ENCODE data around the gene SLC35E4. TPM values are rescaled to one million over a fixed set of nuclear protein-coding genes. Genes with fewer than 3 reads are reported as not detected.
"Not testable (repeated sequence)": the region's sequence is repeated elsewhere in the genome, so short reads cannot be mapped to it uniquely, and the experiment has no call there.

Gene SLC35E4
- polyA plus RNA-seq, 3 donors, result 1.3 to 1.6 (median 1.4) TPM

GRCh38 chr22:30610299-30610698 is 25.3 kb upstream of the SLC35E4 start:
- no peak for DNase-seq (ENCODE audit: low read depth in 3 of 3, low spot score in 2 of 3)

DNA sequence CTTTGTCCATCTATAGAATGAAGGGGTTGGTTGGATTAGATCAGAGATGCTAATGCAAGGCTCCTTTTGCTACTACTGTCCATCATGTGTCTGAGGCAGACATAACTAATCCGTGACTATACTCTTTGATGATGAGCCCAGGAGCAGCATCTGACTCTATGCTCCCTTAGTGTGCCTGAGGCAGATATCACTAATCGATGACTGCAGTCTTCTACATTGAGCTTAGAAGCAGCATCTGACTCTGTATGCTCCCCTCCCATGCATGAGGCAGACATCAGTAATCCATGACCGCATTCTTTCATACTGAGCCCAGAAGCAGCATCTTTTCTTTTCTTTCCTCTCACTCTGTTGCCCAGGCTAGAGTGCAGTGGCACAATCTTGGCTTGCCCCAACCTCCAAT is 24.4 kb upstream of the SLC35E4 start:
- no peak for DNase-seq (ENCODE audit: low read depth in 3 of 3, low spot score in 2 of 3)

DNA sequence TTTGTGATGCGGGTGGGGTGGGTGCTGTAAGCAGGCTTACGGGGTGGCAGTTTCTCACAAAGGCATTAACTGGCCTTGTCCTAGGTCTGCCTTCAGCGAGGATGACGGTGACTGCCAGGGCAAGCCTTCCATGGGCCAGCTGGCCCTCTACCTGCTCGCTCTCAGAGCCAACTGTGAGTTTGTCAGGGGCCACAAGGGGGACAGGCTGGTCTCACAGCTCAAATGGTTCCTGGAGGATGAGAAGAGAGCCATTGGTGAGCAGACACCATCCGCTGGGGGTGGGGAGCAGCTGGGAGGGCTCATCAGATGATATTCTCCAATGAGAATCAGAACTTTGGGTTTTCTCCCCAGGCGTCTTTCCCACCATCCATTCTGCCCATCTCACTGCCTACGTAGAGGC is 22.8 kb upstream of the SLC35E4 start:
- no peak for DNase-seq (ENCODE audit: low read depth in 3 of 3, low spot score in 2 of 3)

- DNase-seq (ENCODE audit: low read depth in 3 of 3, low spot score in 2 of 3), result no peak
Observed at GRCh38 chr22:30614268-30614667, 21.3 kb upstream of the SLC35E4 start.

- no peak for DNase-seq (ENCODE audit: low read depth in 3 of 3, low spot score in 2 of 3)
Observed at GRCh38 chr22:30614879-30615278, 20.7 kb upstream of the SLC35E4 start.

- no peak for DNase-seq (ENCODE audit: low read depth in 3 of 3, low spot score in 2 of 3)
Observed at GRCh38 chr22:30615543-30615954, 20.0 kb upstream of the SLC35E4 start.

- no peak for DNase-seq (ENCODE audit: low read depth in 3 of 3, low spot score in 2 of 3)
Observed at GRCh38 chr22:30617819-30618218, 17.8 kb upstream of the SLC35E4 start.

DNA sequence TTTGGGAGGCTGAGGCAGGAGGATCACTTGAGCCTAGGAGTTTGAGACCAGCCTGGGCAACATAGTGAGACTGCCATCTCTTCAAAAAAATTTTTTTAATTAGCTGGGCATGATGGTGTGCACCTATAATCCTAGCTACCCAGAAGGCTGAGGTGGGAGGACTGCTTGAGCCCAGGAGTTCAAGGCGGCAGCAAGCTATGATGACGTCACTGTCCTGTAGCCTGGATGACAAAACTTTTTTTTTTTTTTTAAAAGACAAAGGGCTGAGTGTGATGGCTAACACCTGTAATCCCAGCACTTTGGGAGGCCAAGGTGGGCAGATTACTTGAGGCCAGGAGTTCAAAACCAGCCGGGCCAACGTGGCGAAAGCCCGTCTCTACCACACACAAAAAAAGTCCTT is 15.7 kb upstream of the SLC35E4 start:
- DNase-seq (ENCODE audit: low read depth in 3 of 3, low spot score in 2 of 3), result not testable (repeated sequence)

DNA sequence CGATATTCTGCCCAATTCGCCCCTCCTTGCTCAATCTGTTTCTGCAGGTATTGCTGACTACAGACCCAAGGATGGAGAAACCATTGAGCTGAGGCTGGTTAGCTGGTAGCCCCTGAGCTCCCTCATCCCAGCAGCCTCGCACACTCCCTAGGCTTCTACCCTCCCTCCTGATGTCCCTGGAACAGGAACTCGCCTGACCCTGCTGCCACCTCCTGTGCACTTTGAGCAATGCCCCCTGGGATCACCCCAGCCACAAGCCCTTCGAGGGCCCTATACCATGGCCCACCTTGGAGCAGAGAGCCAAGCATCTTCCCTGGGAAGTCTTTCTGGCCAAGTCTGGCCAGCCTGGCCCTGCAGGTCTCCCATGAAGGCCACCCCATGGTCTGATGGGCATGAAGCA is 9.2 kb upstream of the SLC35E4 start:
- no peak for DNase-seq (ENCODE audit: low read depth in 3 of 3, low spot score in 2 of 3)

- no peak for DNase-seq (ENCODE audit: low read depth in 3 of 3, low spot score in 2 of 3)
Observed at GRCh38 chr22:30627471-30627870, 8.1 kb upstream of the SLC35E4 start.

- DNase-seq (ENCODE audit: low read depth in 3 of 3, low spot score in 2 of 3), result no peak
Observed at GRCh38 chr22:30628491-30628890, 7.1 kb upstream of the SLC35E4 start.

- not testable (repeated sequence) for DNase-seq (ENCODE audit: low read depth in 3 of 3, low spot score in 2 of 3)
Observed at GRCh38 chr22:30631469-30631868, 4.1 kb upstream of the SLC35E4 start.

- peak; percentile 54 to 65 (median 64) for DNase-seq (ENCODE audit: low read depth in 3 of 3, low spot score in 2 of 3)
Observed at GRCh38 chr22:30634471-30635233, 929 bp upstream of the SLC35E4 start.

DNA sequence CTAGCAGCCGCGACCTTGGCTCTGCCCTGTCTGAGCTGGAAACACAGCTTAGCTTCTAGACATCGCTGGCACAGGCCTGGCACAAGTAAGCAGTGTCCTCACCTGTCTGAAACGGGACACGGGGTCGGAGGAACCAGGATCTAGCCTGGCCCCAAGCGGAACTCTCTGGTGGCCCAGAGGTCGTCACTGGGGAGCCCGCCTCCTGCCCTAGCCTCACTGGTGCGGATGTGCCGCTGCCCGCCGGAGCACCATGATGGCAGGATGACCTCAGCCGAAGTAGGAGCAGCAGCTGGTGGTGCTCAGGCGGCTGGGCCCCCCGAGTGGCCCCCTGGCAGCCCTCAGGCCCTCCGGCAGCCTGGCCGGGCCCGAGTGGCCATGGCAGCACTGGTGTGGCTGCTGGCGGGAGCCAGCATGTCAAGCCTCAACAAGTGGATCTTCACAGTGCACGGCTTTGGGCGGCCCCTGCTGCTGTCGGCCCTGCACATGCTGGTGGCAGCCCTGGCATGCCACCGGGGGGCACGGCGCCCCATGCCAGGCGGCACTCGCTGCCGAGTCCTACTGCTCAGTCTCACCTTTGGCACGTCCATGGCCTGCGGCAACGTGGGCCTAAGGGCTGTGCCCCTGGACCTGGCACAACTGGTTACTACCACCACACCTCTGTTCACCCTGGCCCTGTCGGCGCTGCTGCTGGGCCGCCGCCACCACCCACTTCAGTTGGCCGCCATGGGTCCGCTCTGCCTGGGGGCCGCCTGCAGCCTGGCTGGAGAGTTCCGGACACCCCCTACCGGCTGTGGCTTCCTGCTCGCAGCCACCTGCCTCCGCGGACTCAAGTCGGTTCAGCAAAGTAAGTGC is 871 bp downstream of the SLC35E4 start:
- DNase-seq (ENCODE audit: low read depth in 3 of 3, low spot score in 2 of 3), result no peak

- DNase-seq (ENCODE audit: low read depth in 3 of 3, low spot score in 2 of 3), result no peak
Observed at GRCh38 chr22:30637701-30638114, 2.1 kb downstream of the SLC35E4 start.

DNA sequence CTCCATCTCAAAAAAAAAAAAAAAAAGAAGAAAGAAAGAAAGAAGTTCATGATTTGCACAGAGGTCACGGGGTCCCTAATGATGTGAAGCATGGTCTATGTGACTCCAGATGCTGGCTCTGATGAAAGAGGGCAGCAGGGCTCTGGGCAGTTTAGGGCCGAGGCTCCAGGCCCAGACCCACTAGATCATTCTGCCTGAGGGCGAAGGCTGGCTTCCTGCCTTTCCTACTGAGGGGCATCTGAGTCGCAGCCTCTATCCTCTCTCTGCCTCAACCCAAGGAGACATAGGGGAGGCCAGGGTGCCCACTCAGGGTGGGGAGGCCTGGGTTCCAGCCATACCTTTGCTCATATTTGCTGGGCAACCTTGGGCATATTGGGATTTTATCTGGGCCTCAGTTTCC is 4.8 kb downstream of the SLC35E4 start:
- no peak for DNase-seq (ENCODE audit: low read depth in 3 of 3, low spot score in 2 of 3)

GRCh38 chr22:30640839-30641430 is 5.4 kb downstream of the SLC35E4 start:
- no peak for DNase-seq (ENCODE audit: low read depth in 3 of 3, low spot score in 2 of 3)

GRCh38 chr22:30643055-30643875 is 7.7 kb downstream of the SLC35E4 start:
- no peak for DNase-seq (ENCODE audit: low read depth in 3 of 3, low spot score in 2 of 3)

GRCh38 chr22:30646518-30647160 is 11.1 kb downstream of the SLC35E4 start:
- no peak for DNase-seq (ENCODE audit: low read depth in 3 of 3, low spot score in 2 of 3)

GRCh38 chr22:30647536-30647935 is 12.0 kb downstream of the SLC35E4 start:
- no peak for DNase-seq (ENCODE audit: low read depth in 3 of 3, low spot score in 2 of 3)

All from right renal cortex interstitium (tissue), 3 donors.